Testis (tissue), 3 donors: ENCODE data around the gene PRSS3. TPM values are rescaled to one million over a fixed set of nuclear protein-coding genes. Genes with fewer than 3 reads are reported as not detected.
A peak's percentile ranks its signal among the peaks of the same experiment; 100 is the strongest.

Experiments used
- DNase-seq: peaks from one replicate; pipeline ENCODE4 v3.0.0-alpha.2; 2019
- H3K27ac ChIP-seq, 2 donors: fragments of 200-600 bp; sonication (generic); one replicate each; pipeline ENCODE4 v1.5.1; 2019
- H3K27me3 ChIP-seq: fragments of 200-600 bp; sonication (generic); one replicate; pipeline ENCODE4 v1.5.1; 2019
- H3K36me3 ChIP-seq: fragments of 200-600 bp; sonication (generic); one replicate; pipeline ENCODE4 v1.5.1; 2017; ENCODE audit warnings: low read depth; ENCODE audit errors: missing control alignments
- H3K4me1 ChIP-seq: fragments of 200-600 bp; sonication (generic); one replicate; pipeline ENCODE4 v1.5.1; 2019
- H3K4me3 ChIP-seq, 2 donors: fragments of 200-600 bp; sonication (generic); one replicate each; pipeline ENCODE4 v1.5.1; 2017 to 2019
- H3K9me3 ChIP-seq: fragments of 200-600 bp; sonication (generic); one replicate; pipeline ENCODE4 v1.5.1; 2017
- POLR2A ChIP-seq: fragments of 450-650 bp; IDR thresholded peaks from one replicate; pipeline ENCODE4 v1.6.1; 2017; ENCODE audit warnings: antibody characterized with exemption, mild to moderate bottlenecking, moderate library complexity
- WGBS, 2 donors: methylation state at CpG; one replicate each; pipeline ENCODE4 v1.1.5; 2018; 5-methylcytosine and 5-hydroxymethylcytosine counted together
- intact Hi-C: fragments of 100-400 bp; cut with DNase I; formaldehyde crosslinking; loops from one replicate; pipeline ENCODE4 v1.15.1; 2023; ENCODE audit warnings: low total_unique reads
- polyA plus RNA-seq: library from polyadenylated mRNA; stranded (reverse); fragments of 350-450 nt; fragmentation: Illumina TruSeq; extraction: RNeasy Lipid Tissue Mini Kit (QIAGEN cat#74804); gene quantifications from one replicate; pipeline ENCODE4 v1.2.3, GENCODE V29; 2014; ENCODE audit warnings: low read depth, low replicate concordance; ENCODE audit not compliant: insufficient read depth
- total RNA-seq, 2 donors: library from RNA; depleted of rRNA; stranded (reverse); fragments of >200 nt; gene quantifications; one replicate each; pipeline ENCODE4 v1.2.3, GENCODE V29; 2016
- TF ChIP-seq, protein P1 (sequence below), 3 experiments: fragments of 450-650 bp in 2 of 3; fragments of 200-600 bp in 1 of 3; sonication (generic) in 1 of 3; IDR thresholded peaks; one replicate each; pipeline ENCODE4 v1.5.1; 2016 to 2019; ENCODE audit warnings: antibody characterized with exemption in 3 of 3, mild to moderate bottlenecking in 2 of 3, moderate library complexity in 1 of 3

PRSS3 gene
- total and polyA plus RNA-seq, 3 donors from 2014 or later: 0.68 to 6.5 (median 3.3) TPM

DNA sequence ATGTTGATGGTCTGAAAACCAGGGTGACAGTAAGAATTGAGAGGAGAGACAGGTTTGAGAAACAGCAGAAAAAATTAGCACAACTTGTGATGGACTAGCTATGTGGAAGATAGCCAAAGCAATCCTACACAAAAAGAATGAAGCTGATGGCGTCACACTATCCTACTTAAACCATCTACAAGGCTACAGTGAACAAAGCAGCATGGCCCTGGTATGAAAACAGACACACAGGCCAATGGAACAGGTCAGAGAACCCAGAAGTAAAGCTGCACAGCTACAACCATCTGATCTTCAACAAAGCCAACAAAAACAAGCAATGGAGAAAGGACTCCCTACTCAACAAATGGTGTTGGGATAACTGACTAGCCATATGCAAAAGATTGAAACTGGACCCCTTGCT lies 14.1 kb downstream of the PRSS3 start:
- WGBS, 2 donors: 81 to 100% methylated on average over 1 of the region's 1 CpG

DNA sequence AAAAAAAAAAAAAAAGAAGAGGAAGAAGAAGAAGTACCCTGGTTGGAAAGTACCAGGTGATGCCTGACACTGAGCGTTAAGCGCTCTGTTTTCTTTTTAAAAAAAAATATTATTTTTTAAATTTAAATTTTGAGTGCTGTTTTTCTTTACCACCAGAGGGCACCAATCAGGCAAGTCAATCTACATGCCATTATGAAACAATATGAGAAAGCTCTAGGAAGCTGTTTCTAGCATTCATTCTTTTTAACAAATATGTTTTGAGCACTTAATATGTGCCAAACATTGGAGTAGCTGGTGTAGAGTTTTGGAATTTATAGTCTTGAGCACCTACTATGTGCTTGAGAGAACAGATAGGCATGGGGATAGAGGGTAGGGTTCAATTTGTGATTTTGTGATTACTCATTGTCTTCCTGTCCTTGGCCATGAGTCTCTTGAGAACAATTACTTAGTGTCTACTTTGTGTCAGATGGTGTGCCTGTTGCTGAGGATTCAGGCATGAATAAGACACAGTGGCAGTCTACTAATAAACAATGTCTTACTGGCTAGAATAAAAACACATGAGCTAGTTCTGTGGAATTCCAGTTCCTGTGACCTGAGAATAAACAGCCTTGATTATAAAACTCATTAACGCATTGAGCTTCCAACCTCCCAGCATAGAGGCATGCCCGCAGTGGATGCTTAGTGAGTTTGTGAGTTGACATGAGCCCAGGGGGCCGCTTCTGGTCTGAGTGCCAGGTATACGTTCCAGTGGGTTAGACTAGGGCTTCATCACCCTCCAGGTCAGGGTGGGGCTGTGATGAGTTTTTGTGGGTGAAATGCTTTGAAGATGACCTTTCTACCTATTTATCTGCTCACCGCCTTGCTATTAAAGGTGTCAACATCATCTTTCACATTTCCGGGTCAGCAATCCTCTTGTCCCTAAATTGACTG lies 18.6 kb downstream of the PRSS3 start:
- intact Hi-C loops: no loop called here

More for the DNA sequence above, 14.1 kb downstream of the PRSS3 start:
- Histone ChIP-seq H3K9me3 (no peaks in the 10 kb centered on the region), H3K27me3 (no peaks in the 10 kb centered on the region), H3K27ac (no peak overlapping the region), H3K36me3 (no peaks in the 10 kb centered on the region), H3K4me1 (peaks cover 12% of the 10 kb centered on the region), H3K4me3 (no peak overlapping the region)
- intact Hi-C loops: no loop called here
- TF ChIP-seq, protein P1, sequence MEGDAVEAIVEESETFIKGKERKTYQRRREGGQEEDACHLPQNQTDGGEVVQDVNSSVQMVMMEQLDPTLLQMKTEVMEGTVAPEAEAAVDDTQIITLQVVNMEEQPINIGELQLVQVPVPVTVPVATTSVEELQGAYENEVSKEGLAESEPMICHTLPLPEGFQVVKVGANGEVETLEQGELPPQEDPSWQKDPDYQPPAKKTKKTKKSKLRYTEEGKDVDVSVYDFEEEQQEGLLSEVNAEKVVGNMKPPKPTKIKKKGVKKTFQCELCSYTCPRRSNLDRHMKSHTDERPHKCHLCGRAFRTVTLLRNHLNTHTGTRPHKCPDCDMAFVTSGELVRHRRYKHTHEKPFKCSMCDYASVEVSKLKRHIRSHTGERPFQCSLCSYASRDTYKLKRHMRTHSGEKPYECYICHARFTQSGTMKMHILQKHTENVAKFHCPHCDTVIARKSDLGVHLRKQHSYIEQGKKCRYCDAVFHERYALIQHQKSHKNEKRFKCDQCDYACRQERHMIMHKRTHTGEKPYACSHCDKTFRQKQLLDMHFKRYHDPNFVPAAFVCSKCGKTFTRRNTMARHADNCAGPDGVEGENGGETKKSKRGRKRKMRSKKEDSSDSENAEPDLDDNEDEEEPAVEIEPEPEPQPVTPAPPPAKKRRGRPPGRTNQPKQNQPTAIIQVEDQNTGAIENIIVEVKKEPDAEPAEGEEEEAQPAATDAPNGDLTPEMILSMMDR (IDR thresholded peaks at IDR 0.05): no peak
- no peak for TF ChIP-seq POLR2A
- no peak for DNase-seq

DNA sequence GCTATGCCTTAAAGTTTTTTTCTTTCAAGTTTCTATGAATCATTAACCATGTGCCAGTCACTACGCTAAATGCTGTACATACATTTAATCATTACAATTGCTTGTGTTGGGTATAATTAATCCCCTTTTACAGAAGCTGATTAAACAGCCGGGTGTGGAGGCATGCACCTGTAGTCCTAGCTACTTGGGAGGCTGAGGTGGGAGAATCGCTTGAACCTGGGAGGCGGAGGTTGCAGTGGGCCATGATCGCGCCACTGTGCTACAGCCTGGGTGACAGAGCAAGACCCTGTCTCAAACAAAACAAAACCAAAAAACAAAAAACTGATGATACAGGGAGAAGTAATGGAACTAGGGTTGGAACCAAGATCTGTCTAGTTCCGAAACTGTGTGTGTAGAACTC lies 20.4 kb downstream of the PRSS3 start:
- peak overlapping the region; percentile 99 to 100 for H3K27ac ChIP-seq
- 67 to 81% methylated on average over 7 of the region's 7 CpGs for WGBS, 2 donors
- H3K27me3 ChIP-seq: no peaks in the 10 kb centered on the region
- intact Hi-C loops: no loop called here
- no peak for DNase-seq
- no peaks in the 10 kb centered on the region for H3K9me3 ChIP-seq
- no peak overlapping the region for H3K4me3 ChIP-seq
- H3K4me1 ChIP-seq: peaks cover 36% of the 10 kb centered on the region
- no peak for TF ChIP-seq POLR2A
- TF ChIP-seq, protein P1 (IDR thresholded peaks at IDR 0.05): no peak
- H3K36me3 ChIP-seq: no peaks in the 10 kb centered on the region

More for the DNA sequence above, 18.6 kb downstream of the PRSS3 start:
- Histone ChIP-seq H3K27ac (peak overlapping the region; percentile 58 to 60), H3K4me3 (no peak overlapping the region), H3K9me3 (no peaks in the 10 kb centered on the region), H3K36me3 (no peaks in the 10 kb centered on the region), H3K4me1 (peaks cover 20% of the 10 kb centered on the region), H3K27me3 (no peaks in the 10 kb centered on the region)
- TF ChIP-seq, protein P1 (IDR thresholded peaks at IDR 0.05): peak; percentile 62 to 82 (median 81)
- TF ChIP-seq POLR2A: no peak
- peak; percentile 55 for DNase-seq
- WGBS, 2 donors: 61 to 62% methylated on average over 8 of the region's 8 CpGs

DNA sequence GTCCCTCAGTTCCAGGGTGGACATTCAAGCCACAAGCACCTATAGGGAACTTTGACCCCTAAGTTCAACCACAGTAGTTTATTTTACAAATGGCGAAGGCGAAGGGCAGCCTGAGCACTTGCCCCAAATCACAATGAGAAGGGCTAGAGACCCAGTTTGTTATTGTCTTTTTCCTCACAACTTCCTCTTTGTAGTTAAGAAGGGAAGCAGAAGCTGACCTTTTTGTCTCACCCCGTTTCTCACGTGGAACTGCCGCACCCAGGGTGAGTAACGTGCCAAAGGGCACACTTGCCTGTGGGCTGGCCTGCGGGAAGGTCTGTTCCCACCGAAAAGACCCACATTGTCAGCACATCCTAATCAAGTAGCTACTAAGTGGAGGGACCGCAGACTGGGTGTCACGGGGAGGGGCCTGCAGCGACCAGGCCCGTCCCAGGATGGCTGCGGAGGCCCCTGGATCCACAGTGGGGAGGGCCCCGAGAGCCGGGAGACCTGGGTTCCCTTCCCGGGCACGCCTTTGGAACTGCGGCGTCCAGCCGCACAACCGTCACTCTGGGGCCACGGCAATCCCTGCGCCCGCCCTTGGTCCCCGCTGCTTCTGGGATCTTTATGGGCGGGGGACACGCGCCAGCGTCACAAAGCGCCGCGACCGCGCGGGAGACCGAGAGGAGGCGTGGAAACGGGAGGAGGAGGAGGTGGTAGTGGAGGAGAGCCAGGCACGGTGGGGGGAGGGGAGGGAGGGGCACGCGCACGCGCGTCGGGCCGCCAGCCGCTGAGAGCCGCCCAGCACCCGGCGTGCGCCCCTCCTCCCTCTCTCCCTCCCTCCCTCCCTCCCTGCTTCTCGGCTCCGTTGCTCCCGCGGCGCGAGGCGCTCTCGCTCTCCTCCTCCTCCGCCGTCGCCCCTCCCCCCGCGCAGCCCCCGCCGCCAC lies 21.2 kb downstream of the PRSS3 start, which contains the start of gene UBE2R2:
Gene UBE2R2 (plus strand): TSS at position 834 of the 926 bp plus-strand sequence. CDS start 598 bp downstream, outside the sequence.
- peak within 1 kb of the TSS; percentile 92 to 96 for H3K4me3 ChIP-seq
- 2 to 5% methylated on average over 27 to 57 of the region's 66 CpGs for WGBS, 2 donors
- peak; percentile 93 for DNase-seq

More for the DNA sequence above, 21.2 kb downstream of the PRSS3 start, which contains the start of gene UBE2R2:
- TF ChIP-seq, protein P1 (IDR thresholded peaks at IDR 0.05): no peak
- no peak for TF ChIP-seq POLR2A
- Histone ChIP-seq H3K27ac (peak within 1 kb of the TSS; percentile 99 to 100), H3K27me3 (no peaks in the 10 kb centered on the region), H3K4me1 (peaks cover 44% of the 10 kb centered on the region), H3K9me3 (no peaks in the 10 kb centered on the region), H3K36me3 (no peaks in the 10 kb centered on the region)
- intact Hi-C loops: no loop called here
